GM06990 (cell line): ENCODE results near the gene PRDM15.

Source experiments
- DNase-seq: peaks from one replicate; pipeline ENCODE4 v3.0.0-alpha.2; 2011; ENCODE audit not compliant: insufficient read length; ENCODE audit errors: extremely low read depth
- H3K27me3 ChIP-seq: replicated peaks from 2 replicates; pipeline ENCODE4 v1.6.0; 2011; ENCODE audit warnings: low read length; ENCODE audit not compliant: control insufficient read depth, insufficient read depth
- H3K36me3 ChIP-seq: 2 replicates; pipeline ENCODE4 v1.5.1; 2011; ENCODE audit warnings: low read length; ENCODE audit not compliant: control insufficient read depth, insufficient read depth
- H3K4me3 ChIP-seq: replicated peaks from 2 replicates; pipeline ENCODE4 v1.5.1; 2011; ENCODE audit warnings: low read depth, mild to moderate bottlenecking, control low read depth, low read length
- TF ChIP-seq, protein P1 (sequence below): IDR thresholded peaks from 2 replicates; pipeline ENCODE4 v1.5.1; 2011; ENCODE audit warnings: low read length, control low read depth, mild to moderate bottlenecking, inconsistent platforms; ENCODE audit not compliant: insufficient read depth, poor library complexity, severe bottlenecking

PRDM15 gene

GRCh38 chr21:41845310-41846032 lies 33.7 kb downstream of the PRDM15 start:
- H3K4me3 ChIP-seq, result no peak overlapping the region
- TF ChIP-seq, protein P1, sequence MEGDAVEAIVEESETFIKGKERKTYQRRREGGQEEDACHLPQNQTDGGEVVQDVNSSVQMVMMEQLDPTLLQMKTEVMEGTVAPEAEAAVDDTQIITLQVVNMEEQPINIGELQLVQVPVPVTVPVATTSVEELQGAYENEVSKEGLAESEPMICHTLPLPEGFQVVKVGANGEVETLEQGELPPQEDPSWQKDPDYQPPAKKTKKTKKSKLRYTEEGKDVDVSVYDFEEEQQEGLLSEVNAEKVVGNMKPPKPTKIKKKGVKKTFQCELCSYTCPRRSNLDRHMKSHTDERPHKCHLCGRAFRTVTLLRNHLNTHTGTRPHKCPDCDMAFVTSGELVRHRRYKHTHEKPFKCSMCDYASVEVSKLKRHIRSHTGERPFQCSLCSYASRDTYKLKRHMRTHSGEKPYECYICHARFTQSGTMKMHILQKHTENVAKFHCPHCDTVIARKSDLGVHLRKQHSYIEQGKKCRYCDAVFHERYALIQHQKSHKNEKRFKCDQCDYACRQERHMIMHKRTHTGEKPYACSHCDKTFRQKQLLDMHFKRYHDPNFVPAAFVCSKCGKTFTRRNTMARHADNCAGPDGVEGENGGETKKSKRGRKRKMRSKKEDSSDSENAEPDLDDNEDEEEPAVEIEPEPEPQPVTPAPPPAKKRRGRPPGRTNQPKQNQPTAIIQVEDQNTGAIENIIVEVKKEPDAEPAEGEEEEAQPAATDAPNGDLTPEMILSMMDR, result no peak
- peaks cover 4% of the 10 kb centered on the region for H3K36me3 ChIP-seq
- no peak for DNase-seq
- no peaks in the 10 kb centered on the region for H3K27me3 ChIP-seq

DNA sequence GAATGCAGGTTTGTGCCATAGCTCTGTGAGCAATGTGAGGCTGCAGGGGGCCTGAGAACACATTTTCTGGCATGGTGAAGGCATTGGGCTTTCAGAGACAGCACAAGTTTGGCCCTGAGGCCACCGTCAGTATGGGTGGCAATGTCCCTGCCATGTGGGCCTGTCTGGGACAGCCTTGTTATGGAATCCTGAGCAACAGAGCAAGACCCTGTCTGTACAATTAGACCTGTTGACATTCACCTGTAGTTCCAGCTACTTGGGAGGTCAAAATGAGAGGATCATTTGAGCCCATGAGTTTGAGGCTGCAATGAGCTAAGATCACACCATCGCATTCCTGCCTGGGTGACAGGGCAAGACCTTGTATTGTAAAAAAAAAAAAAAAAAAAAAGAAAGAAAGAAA lies 35.6 kb downstream of the PRDM15 start:
- TF ChIP-seq, protein P1, result no peak
- no peaks in the 10 kb centered on the region for H3K27me3 ChIP-seq
- DNase-seq, result no peak
- H3K4me3 ChIP-seq, result no peak overlapping the region
- peaks cover 10% of the 10 kb centered on the region for H3K36me3 ChIP-seq

DNA sequence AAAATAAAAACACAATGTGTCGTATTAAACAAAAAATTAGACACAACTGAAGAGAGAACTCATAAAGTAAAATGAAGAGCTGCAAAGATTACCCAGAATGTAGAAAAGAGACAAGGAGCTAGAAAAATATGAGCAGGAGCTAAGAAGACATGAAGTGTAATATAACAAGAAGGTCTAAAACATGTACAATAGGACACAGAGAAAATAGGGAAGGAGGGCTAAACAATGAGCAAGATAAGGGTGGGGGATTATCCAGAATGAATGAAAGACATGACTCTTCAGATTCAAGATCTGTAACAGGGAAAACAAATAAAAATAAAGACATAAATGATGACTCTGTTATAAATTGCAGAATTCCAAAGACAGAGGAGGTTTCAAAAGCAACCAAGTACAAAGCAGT lies 38.3 kb downstream of the PRDM15 start:
- no peaks in the 10 kb centered on the region for H3K27me3 ChIP-seq

GRCh38 chr21:41839387-41840000 lies 39.6 kb downstream of the PRDM15 start:
- H3K4me3 ChIP-seq, result no peak overlapping the region
- peaks cover 25% of the 10 kb centered on the region for H3K36me3 ChIP-seq
- TF ChIP-seq, protein P1, result no peak
- no peaks in the 10 kb centered on the region for H3K27me3 ChIP-seq
- DNase-seq, result no peak

More for the DNA sequence above, 38.3 kb downstream of the PRDM15 start:
- peaks cover 19% of the 10 kb centered on the region for H3K36me3 ChIP-seq
- TF ChIP-seq, protein P1, result no peak
- no peak for DNase-seq
- H3K4me3 ChIP-seq, result no peak overlapping the region

- TF ChIP-seq, protein P1, result no peak
- DNase-seq, result no peak
- Histone ChIP-seq H3K27me3 (no peaks in the 10 kb centered on the region), H3K36me3 (peaks cover 25% of the 10 kb centered on the region), H3K4me3 (no peak overlapping the region)
Observed at GRCh38 chr21:41837756-41838297, 41.3 kb downstream of the PRDM15 start.
